ENCODE measurements around the gene CELA3B.
A peak's percentile ranks its signal among the peaks of the same experiment; 100 is the strongest.

The CELA3B gene

GRCh38 chr1:22024485-22025367 is 47.9 kb downstream of the CELA3B start:
- peak overlapping the region; percentile 91 for H3K4me3 ChIP-seq (ENCODE audit: low read depth, low read length)
- TF ChIP-seq CTCF (IDR thresholded peaks at IDR 0.05; ENCODE audit: low read depth, low read length): no peak
- TF ChIP-seq POLR2A (IDR thresholded peaks at IDR 0.05; ENCODE audit: extremely low read depth, insufficient read length): no peak
- TF ChIP-seq MAX (IDR thresholded peaks at IDR 0.05; ENCODE audit: low read depth, low read length): no peak
- peak; percentile 84 for DNase-seq (ENCODE audit: low read depth)

- peak overlapping the region; percentile 91 for H3K4me3 ChIP-seq (ENCODE audit: low read depth, low read length)
- TF ChIP-seq MYC (IDR thresholded peaks at IDR 0.05; ENCODE audit: low read depth, low read length) (no peak; the same call in 1 of the 2 replicates), POLR2A (IDR thresholded peaks at IDR 0.05; ENCODE audit: extremely low read depth, insufficient read length) (peak; percentile 72), MAX (IDR thresholded peaks at IDR 0.05; ENCODE audit: low read depth, low read length) (peak; percentile 19; the same call in 1 of the 2 replicates), CTCF (IDR thresholded peaks at IDR 0.05; ENCODE audit: low read depth, low read length) (no peak)
- DNase-seq (ENCODE audit: low read depth): peak; percentile 94
Observed at GRCh38 chr1:22025368-22026155, 48.7 kb downstream of the CELA3B start.

GRCh38 chr1:22026924-22027289 is 50.1 kb downstream of the CELA3B start:
- TF ChIP-seq MAX (IDR thresholded peaks at IDR 0.05; ENCODE audit: low read depth, low read length): no peak
- no peak for TF ChIP-seq POLR2A (IDR thresholded peaks at IDR 0.05; ENCODE audit: extremely low read depth, insufficient read length)
- no peak for TF ChIP-seq CTCF (IDR thresholded peaks at IDR 0.05; ENCODE audit: low read depth, low read length)
- TF ChIP-seq MYC (IDR thresholded peaks at IDR 0.05; ENCODE audit: low read depth, low read length): no peak
- H3K4me3 ChIP-seq (ENCODE audit: low read depth, low read length): peak overlapping the region; percentile 91
- no peak for DNase-seq (ENCODE audit: low read depth)

- TF ChIP-seq MAX (IDR thresholded peaks at IDR 0.05; ENCODE audit: low read depth, low read length) (no peak), MYC (IDR thresholded peaks at IDR 0.05; ENCODE audit: low read depth, low read length) (no peak), CTCF (IDR thresholded peaks at IDR 0.05; ENCODE audit: low read depth, low read length) (no peak), POLR2A (IDR thresholded peaks at IDR 0.05; ENCODE audit: extremely low read depth, insufficient read length) (no peak)
- DNase-seq (ENCODE audit: low read depth): no peak
Observed at GRCh38 chr1:22030057-22030456, 53.2 kb downstream of the CELA3B start.

GRCh38 chr1:22030473-22030872 is 53.7 kb downstream of the CELA3B start:
- no peak overlapping the region for H3K4me3 ChIP-seq (ENCODE audit: low read depth, low read length)
- peak; percentile 42 for DNase-seq (ENCODE audit: low read depth)
- TF ChIP-seq POLR2A (IDR thresholded peaks at IDR 0.05; ENCODE audit: extremely low read depth, insufficient read length) (no peak), MAX (IDR thresholded peaks at IDR 0.05; ENCODE audit: low read depth, low read length) (no peak), MYC (IDR thresholded peaks at IDR 0.05; ENCODE audit: low read depth, low read length) (no peak), CTCF (IDR thresholded peaks at IDR 0.05; ENCODE audit: low read depth, low read length) (no peak)

More at GRCh38 chr1:22030057-22030456, 53.2 kb downstream of the CELA3B start:
- H3K4me3 ChIP-seq (ENCODE audit: low read depth, low read length): no peak overlapping the region
